ENCODE measurements around the gene PDGFRB.
"Not testable (repeated sequence)": the region's sequence is repeated elsewhere in the genome, so short reads cannot be mapped to it uniquely, and the experiment has no call there.

PDGFRB gene

GRCh38 chr5:150085191-150085912, 70.3 kb downstream of the PDGFRB start:
- H3K36me3 ChIP-seq (ENCODE audit: control insufficient read depth in 1 of 2, insufficient read depth in 2 of 2, low read length in 2 of 2): no peaks in the 10 kb centered on the region
- H3K4me3 ChIP-seq (ENCODE audit: low read depth in 1 of 2, low read length in 2 of 2): peak overlapping the region; percentile 38 to 49
- H3K9ac ChIP-seq (ENCODE audit: low read depth in 1 of 2, low read length in 2 of 2): no peak overlapping the region
- H3K27ac ChIP-seq (ENCODE audit: low read depth, low read length): no peak overlapping the region
- no peaks in the 10 kb centered on the region for H3K4me1 ChIP-seq (ENCODE audit: control insufficient read depth in 1 of 2, insufficient read depth in 2 of 2, low read length in 2 of 2)
- no peaks in the 10 kb centered on the region for H3K9me3 ChIP-seq (ENCODE audit: control insufficient read depth in 1 of 2, low read length in 2 of 2)
- H3K27me3 ChIP-seq (ENCODE audit: control insufficient read depth in 1 of 2, insufficient read depth in 2 of 2, low read length in 2 of 2): peaks cover 0 to 4% of the 10 kb centered on the region in 2 donors

- not testable (repeated sequence) for H3K9me3 ChIP-seq (ENCODE audit: control insufficient read depth in 1 of 2, low read length in 2 of 2); H3K27ac ChIP-seq (ENCODE audit: low read depth, low read length); H3K27me3 ChIP-seq (ENCODE audit: control insufficient read depth in 1 of 2, insufficient read depth in 2 of 2, low read length in 2 of 2); H3K4me3 ChIP-seq (ENCODE audit: low read depth in 1 of 2, low read length in 2 of 2); H3K9ac ChIP-seq (ENCODE audit: low read depth in 1 of 2, low read length in 2 of 2); H3K36me3 ChIP-seq (ENCODE audit: control insufficient read depth in 1 of 2, insufficient read depth in 2 of 2, low read length in 2 of 2); H3K4me1 ChIP-seq (ENCODE audit: control insufficient read depth in 1 of 2, insufficient read depth in 2 of 2, low read length in 2 of 2)
Observed at GRCh38 chr5:150084754-150085153, 70.9 kb downstream of the PDGFRB start.

- Histone ChIP-seq H3K9ac (ENCODE audit: low read depth in 1 of 2, low read length in 2 of 2) (no peak overlapping the region), H3K4me3 (ENCODE audit: low read depth in 1 of 2, low read length in 2 of 2) (no peak overlapping the region), H3K27me3 (ENCODE audit: control insufficient read depth in 1 of 2, insufficient read depth in 2 of 2, low read length in 2 of 2) (peaks cover 0 to 4% of the 10 kb centered on the region in 2 donors), H3K36me3 (ENCODE audit: control insufficient read depth in 1 of 2, insufficient read depth in 2 of 2, low read length in 2 of 2) (no peaks in the 10 kb centered on the region), H3K27ac (ENCODE audit: low read depth, low read length) (no peak overlapping the region), H3K4me1 (ENCODE audit: control insufficient read depth in 1 of 2, insufficient read depth in 2 of 2, low read length in 2 of 2) (no peaks in the 10 kb centered on the region), H3K9me3 (ENCODE audit: control insufficient read depth in 1 of 2, low read length in 2 of 2) (no peaks in the 10 kb centered on the region)
Observed at GRCh38 chr5:150082889-150083288, 72.8 kb downstream of the PDGFRB start.

- Histone ChIP-seq H3K4me1 (ENCODE audit: control insufficient read depth in 1 of 2, insufficient read depth in 2 of 2, low read length in 2 of 2) (no peaks in the 10 kb centered on the region), H3K27ac (ENCODE audit: low read depth, low read length) (no peak overlapping the region), H3K27me3 (ENCODE audit: control insufficient read depth in 1 of 2, insufficient read depth in 2 of 2, low read length in 2 of 2) (peaks cover 0 to 4% of the 10 kb centered on the region in 2 donors), H3K9me3 (ENCODE audit: control insufficient read depth in 1 of 2, low read length in 2 of 2) (no peaks in the 10 kb centered on the region), H3K4me3 (ENCODE audit: low read depth in 1 of 2, low read length in 2 of 2) (no peak overlapping the region), H3K9ac (ENCODE audit: low read depth in 1 of 2, low read length in 2 of 2) (no peak overlapping the region), H3K36me3 (ENCODE audit: control insufficient read depth in 1 of 2, insufficient read depth in 2 of 2, low read length in 2 of 2) (no peaks in the 10 kb centered on the region)
Observed at GRCh38 chr5:150082374-150082773, 73.3 kb downstream of the PDGFRB start.

DNA sequence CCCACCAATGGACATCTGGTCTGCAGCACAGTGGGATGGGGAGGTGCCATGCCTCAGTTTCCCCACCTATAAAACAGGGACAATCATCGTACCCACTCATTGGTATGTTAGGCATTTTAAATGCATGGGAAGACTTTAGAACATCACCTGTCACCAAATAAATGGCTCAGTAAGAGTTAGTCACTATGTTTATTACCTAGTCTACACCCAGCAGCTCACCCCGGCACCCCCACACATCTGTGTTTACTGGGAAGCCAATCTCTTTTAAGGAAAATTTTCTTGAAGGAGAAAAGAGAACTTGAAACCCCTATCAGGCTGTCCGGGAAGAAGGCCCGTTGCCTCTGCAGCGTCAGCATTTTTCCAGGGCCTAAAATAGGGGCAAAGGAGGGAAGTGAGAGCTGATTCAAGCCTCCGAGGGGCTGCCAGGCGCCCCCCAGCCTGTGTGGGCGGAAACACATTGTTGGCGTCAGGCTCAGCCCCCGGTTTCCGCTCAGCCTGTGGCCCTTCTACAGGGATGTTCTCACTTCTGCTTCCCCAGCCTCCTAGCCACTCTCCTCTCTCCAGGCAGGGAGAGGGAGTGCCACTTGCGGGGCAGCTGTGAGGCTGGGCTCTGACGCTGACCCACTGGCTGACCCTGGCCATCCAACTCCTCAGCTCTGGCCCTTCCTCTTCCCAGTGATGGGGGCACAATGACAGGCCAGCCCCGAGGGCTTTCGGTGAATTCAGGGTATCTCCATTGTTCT, 73.9 kb downstream of the PDGFRB start:
- no peaks in the 10 kb centered on the region for H3K36me3 ChIP-seq (ENCODE audit: control insufficient read depth in 1 of 2, insufficient read depth in 2 of 2, low read length in 2 of 2)
- no peak overlapping the region for H3K4me3 ChIP-seq (ENCODE audit: low read depth in 1 of 2, low read length in 2 of 2)
- H3K9ac ChIP-seq (ENCODE audit: low read depth in 1 of 2, low read length in 2 of 2): no peak overlapping the region

GRCh38 chr5:150080696-150081435, 74.8 kb downstream of the PDGFRB start:
- H3K27ac ChIP-seq (ENCODE audit: low read depth, low read length): no peak overlapping the region
- H3K4me1 ChIP-seq (ENCODE audit: control insufficient read depth in 1 of 2, insufficient read depth in 2 of 2, low read length in 2 of 2): no peaks in the 10 kb centered on the region
- H3K27me3 ChIP-seq (ENCODE audit: control insufficient read depth in 1 of 2, insufficient read depth in 2 of 2, low read length in 2 of 2): peaks cover 0 to under 1% of the 10 kb centered on the region in 2 donors
- no peaks in the 10 kb centered on the region for H3K9me3 ChIP-seq (ENCODE audit: control insufficient read depth in 1 of 2, low read length in 2 of 2)
- H3K36me3 ChIP-seq (ENCODE audit: control insufficient read depth in 1 of 2, insufficient read depth in 2 of 2, low read length in 2 of 2): no peaks in the 10 kb centered on the region
- H3K9ac ChIP-seq (ENCODE audit: low read depth in 1 of 2, low read length in 2 of 2): no peak overlapping the region
- H3K4me3 ChIP-seq (ENCODE audit: low read depth in 1 of 2, low read length in 2 of 2): no peak overlapping the region

More for the DNA sequence above, 73.9 kb downstream of the PDGFRB start:
- Histone ChIP-seq H3K9me3 (ENCODE audit: control insufficient read depth in 1 of 2, low read length in 2 of 2) (no peaks in the 10 kb centered on the region), H3K27ac (ENCODE audit: low read depth, low read length) (no peak overlapping the region), H3K4me1 (ENCODE audit: control insufficient read depth in 1 of 2, insufficient read depth in 2 of 2, low read length in 2 of 2) (no peaks in the 10 kb centered on the region), H3K27me3 (ENCODE audit: control insufficient read depth in 1 of 2, insufficient read depth in 2 of 2, low read length in 2 of 2) (peaks cover 0 to 4% of the 10 kb centered on the region in 2 donors)

GRCh38 chr5:150079909-150080461, 75.7 kb downstream of the PDGFRB start:
- no peaks in the 10 kb centered on the region for H3K9me3 ChIP-seq (ENCODE audit: control insufficient read depth in 1 of 2, low read length in 2 of 2)
- H3K27me3 ChIP-seq (ENCODE audit: control insufficient read depth in 1 of 2, insufficient read depth in 2 of 2, low read length in 2 of 2): no peaks in the 10 kb centered on the region
- no peaks in the 10 kb centered on the region for H3K4me1 ChIP-seq (ENCODE audit: control insufficient read depth in 1 of 2, insufficient read depth in 2 of 2, low read length in 2 of 2)
- no peak overlapping the region for H3K4me3 ChIP-seq (ENCODE audit: low read depth in 1 of 2, low read length in 2 of 2)
- H3K9ac ChIP-seq (ENCODE audit: low read depth in 1 of 2, low read length in 2 of 2): no peak overlapping the region
- H3K36me3 ChIP-seq (ENCODE audit: control insufficient read depth in 1 of 2, insufficient read depth in 2 of 2, low read length in 2 of 2): no peaks in the 10 kb centered on the region
- no peak overlapping the region for H3K27ac ChIP-seq (ENCODE audit: low read depth, low read length)

GRCh38 chr5:150078802-150079689, 76.6 kb downstream of the PDGFRB start:
- no peak overlapping the region for H3K27ac ChIP-seq (ENCODE audit: low read depth, low read length)
- no peaks in the 10 kb centered on the region for H3K27me3 ChIP-seq (ENCODE audit: control insufficient read depth in 1 of 2, insufficient read depth in 2 of 2, low read length in 2 of 2)
- no peaks in the 10 kb centered on the region for H3K4me1 ChIP-seq (ENCODE audit: control insufficient read depth in 1 of 2, insufficient read depth in 2 of 2, low read length in 2 of 2)
- H3K9ac ChIP-seq (ENCODE audit: low read depth in 1 of 2, low read length in 2 of 2): no peak overlapping the region
- no peaks in the 10 kb centered on the region for H3K9me3 ChIP-seq (ENCODE audit: control insufficient read depth in 1 of 2, low read length in 2 of 2)
- no peaks in the 10 kb centered on the region for H3K36me3 ChIP-seq (ENCODE audit: control insufficient read depth in 1 of 2, insufficient read depth in 2 of 2, low read length in 2 of 2)
- no peak overlapping the region for H3K4me3 ChIP-seq (ENCODE audit: low read depth in 1 of 2, low read length in 2 of 2)

DNA sequence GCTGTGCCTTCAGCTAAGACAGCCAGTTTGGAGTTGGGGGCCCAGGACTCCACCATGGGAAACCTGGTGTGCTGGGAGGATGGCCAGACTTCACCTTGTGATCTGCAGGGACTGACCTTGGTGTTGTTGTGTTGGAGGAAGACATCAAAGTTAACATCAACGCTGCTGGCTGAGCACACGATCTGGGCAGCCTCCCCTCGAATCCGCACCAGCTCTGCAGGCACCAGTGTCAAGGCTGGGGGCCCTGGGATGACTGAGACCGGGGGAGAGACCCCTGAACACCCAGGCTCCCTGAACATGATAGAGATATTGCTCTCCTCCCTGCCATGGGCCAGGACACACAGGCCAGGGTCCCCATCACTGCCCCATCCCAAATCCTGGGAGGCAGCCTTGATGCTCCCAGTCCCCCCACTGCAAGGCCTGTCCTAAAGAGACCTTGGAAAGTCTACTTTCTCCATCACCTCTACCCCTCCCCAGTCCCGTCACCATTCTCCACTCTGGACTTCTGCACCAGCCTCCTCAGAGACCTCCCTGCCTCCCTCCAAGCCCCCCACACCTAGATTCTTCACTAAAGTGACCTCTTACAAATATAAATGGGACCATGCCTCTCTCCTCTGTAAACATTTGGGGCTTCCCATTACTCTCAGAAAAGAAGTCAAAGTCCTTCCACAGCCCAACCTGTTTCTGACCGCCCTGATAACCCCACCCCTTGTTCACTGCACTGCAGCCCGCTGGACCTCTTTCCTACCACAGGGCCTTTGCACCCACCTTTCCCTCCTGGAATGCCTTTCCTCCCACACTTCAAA, 77.4 kb downstream of the PDGFRB start:
- Histone ChIP-seq H3K4me1 (ENCODE audit: control insufficient read depth in 1 of 2, insufficient read depth in 2 of 2, low read length in 2 of 2) (no peaks in the 10 kb centered on the region), H3K36me3 (ENCODE audit: control insufficient read depth in 1 of 2, insufficient read depth in 2 of 2, low read length in 2 of 2) (no peaks in the 10 kb centered on the region), H3K9ac (ENCODE audit: low read depth in 1 of 2, low read length in 2 of 2) (no peak overlapping the region), H3K27me3 (ENCODE audit: control insufficient read depth in 1 of 2, insufficient read depth in 2 of 2, low read length in 2 of 2) (no peaks in the 10 kb centered on the region), H3K9me3 (ENCODE audit: control insufficient read depth in 1 of 2, low read length in 2 of 2) (no peaks in the 10 kb centered on the region), H3K27ac (ENCODE audit: low read depth, low read length) (no peak overlapping the region), H3K4me3 (ENCODE audit: low read depth in 1 of 2, low read length in 2 of 2) (no peak overlapping the region)
